Measurements from ENCODE around the gene PRMT1. TPM values are rescaled to one million over a fixed set of nuclear protein-coding genes. Genes with fewer than 3 reads are reported as not detected.

Gene PRMT1
- total and polyA plus RNA-seq, 2 of the 13 experiments (the other 11 are each of a cell fraction or from before 2014, with no cell fraction given) = 324 to 374 TPM

GRCh38 chr19:49680421-49681351, 3.6 kb downstream of the PRMT1 start (continued):
- TF ChIP-seq MXD3 (CRISPR knock-in tag; IDR thresholded peaks at IDR 0.05) = 0 out of 2 replicates have a peak, but pooled peaks have one; percentile 31
- no peak for TF ChIP-seq HNRNPUL1 (IDR thresholded peaks at IDR 0.05; ENCODE audit: low read depth, low read length)
- 0 out of 2 replicates have a peak, but pooled peaks have one; percentile 21 for TF ChIP-seq HOMEZ (CRISPR knock-in tag; IDR thresholded peaks at IDR 0.05; ENCODE audit: low read depth)
- TF ChIP-seq RERE (CRISPR knock-in tag; IDR thresholded peaks at IDR 0.05; ENCODE audit: low read depth) = no peak
- TF ChIP-seq JUN (CRISPR knock-in tag; IDR thresholded peaks at IDR 0.05) = no peak
- TF ChIP-seq KAT7 (CRISPR knock-in tag; IDR thresholded peaks at IDR 0.05; ENCODE audit: borderline replicate concordance) = no peak
- peak; percentile 53; the same call in 1 of the 2 replicates for TF ChIP-seq ARID4A (CRISPR knock-in tag; IDR thresholded peaks at IDR 0.05; ENCODE audit: borderline replicate concordance)
- no peak for TF ChIP-seq RNF2 (conservative IDR thresholded peaks at IDR 0.05; ENCODE audit: low read depth)
- TF ChIP-seq GTF2F1 (IDR thresholded peaks at IDR 0.05; ENCODE audit: low read length) = no peak
- TF ChIP-seq ZNF232 (CRISPR knock-in tag; IDR thresholded peaks at IDR 0.05; ENCODE audit: borderline replicate concordance) = no peak
- TF ChIP-seq FOXP4 (CRISPR knock-in tag; IDR thresholded peaks at IDR 0.05) = no peak
- TF ChIP-seq ERF (CRISPR knock-in tag; IDR thresholded peaks at IDR 0.05) = peak; percentile 57; the same call in 1 of the 2 replicates
- TF ChIP-seq HNRNPK (IDR thresholded peaks at IDR 0.05; ENCODE audit: low read depth, low read length, poor library complexity, severe bottlenecking) = peak; percentile 54
- peak; percentile 61; the same call in 1 of the 2 replicates for TF ChIP-seq ZNF788 (CRISPR knock-in tag; IDR thresholded peaks at IDR 0.05; ENCODE audit: borderline replicate concordance)

Data from HepG2 (cell line).